ENCODE data around the gene NUCKS1. TPM values are rescaled to one million over a fixed set of nuclear protein-coding genes. Genes with fewer than 3 reads are reported as not detected.
A peak's percentile ranks its signal among the peaks of the same experiment; 100 is the strongest.

The NUCKS1 gene
- total RNA-seq, 1 donor from 2014 or later = 340 TPM

GRCh38 chr1:205792481-205792881 lies 42.5 kb upstream of the NUCKS1 start:
- H3K27me3 Mint-ChIP-seq = no peaks in the 10 kb centered on the region
- peaks cover 4% of the 10 kb centered on the region for H3K4me1 Mint-ChIP-seq (ENCODE audit: unreplicated experiment)
- peaks cover 8% of the 10 kb centered on the region for H3K36me3 Mint-ChIP-seq
- H3K27ac Mint-ChIP-seq = no peak overlapping the region
- H3K9me3 Mint-ChIP-seq = no peaks in the 10 kb centered on the region
- TF ChIP-seq CTCF (conservative IDR thresholded peaks at IDR 0.05) = no peak
- DNase-seq (ENCODE audit: extremely low spot score, unreplicated experiment) = no peak
- H3K4me3 Mint-ChIP-seq = no peak overlapping the region

- Mint-ChIP-seq H3K4me3 (no peak overlapping the region), H3K4me1 (ENCODE audit: unreplicated experiment) (peaks cover 4% of the 10 kb centered on the region), H3K9me3 (no peaks in the 10 kb centered on the region), H3K27me3 (no peaks in the 10 kb centered on the region), H3K36me3 (peaks cover 6% of the 10 kb centered on the region), H3K27ac (no peak overlapping the region)
- DNase-seq (ENCODE audit: extremely low spot score, unreplicated experiment) = no peak
- TF ChIP-seq CTCF (conservative IDR thresholded peaks at IDR 0.05) = peak; percentile 79
Observed at GRCh38 chr1:205791568-205792180, 41.7 kb upstream of the NUCKS1 start.

- H3K27ac Mint-ChIP-seq = no peak overlapping the region
- no peaks in the 10 kb centered on the region for H3K9me3 Mint-ChIP-seq
- TF ChIP-seq CTCF (conservative IDR thresholded peaks at IDR 0.05) = no peak
- no peak overlapping the region for H3K4me3 Mint-ChIP-seq
- peaks cover 5% of the 10 kb centered on the region for H3K36me3 Mint-ChIP-seq
- peaks cover 4% of the 10 kb centered on the region for H3K4me1 Mint-ChIP-seq (ENCODE audit: unreplicated experiment)
- no peak for DNase-seq (ENCODE audit: extremely low spot score, unreplicated experiment)
- H3K27me3 Mint-ChIP-seq = no peaks in the 10 kb centered on the region
Observed at GRCh38 chr1:205787287-205787916, 37.4 kb upstream of the NUCKS1 start.

- H3K4me3 Mint-ChIP-seq = no peak overlapping the region
- H3K4me1 Mint-ChIP-seq (ENCODE audit: unreplicated experiment) = peaks cover 2% of the 10 kb centered on the region
- no peak for DNase-seq (ENCODE audit: extremely low spot score, unreplicated experiment)
- no peaks in the 10 kb centered on the region for H3K27me3 Mint-ChIP-seq
- no peak for TF ChIP-seq CTCF (conservative IDR thresholded peaks at IDR 0.05)
- peaks cover 5% of the 10 kb centered on the region for H3K36me3 Mint-ChIP-seq
- H3K27ac Mint-ChIP-seq = no peak overlapping the region
- no peaks in the 10 kb centered on the region for H3K9me3 Mint-ChIP-seq
Observed at GRCh38 chr1:205786601-205787000, 36.6 kb upstream of the NUCKS1 start.

- H3K4me1 Mint-ChIP-seq (ENCODE audit: unreplicated experiment) = no peaks in the 10 kb centered on the region
- no peak for DNase-seq (ENCODE audit: extremely low spot score, unreplicated experiment)
- peaks cover 3% of the 10 kb centered on the region for H3K36me3 Mint-ChIP-seq
- no peaks in the 10 kb centered on the region for H3K27me3 Mint-ChIP-seq
- TF ChIP-seq CTCF (conservative IDR thresholded peaks at IDR 0.05) = no peak
- no peak overlapping the region for H3K27ac Mint-ChIP-seq
- no peak overlapping the region for H3K4me3 Mint-ChIP-seq
- no peaks in the 10 kb centered on the region for H3K9me3 Mint-ChIP-seq
Observed at GRCh38 chr1:205785446-205785845, 35.5 kb upstream of the NUCKS1 start.

All from type B pancreatic cell (in vitro differentiated cells).